Smooth muscle cell (in vitro differentiated cells): Measurements from ENCODE around the gene ADAMTSL2. TPM values are rescaled to one million over a fixed set of nuclear protein-coding genes. Genes with fewer than 3 reads are reported as not detected.

Experiments used
- DNase-seq: peaks from one replicate; lab custom pipeline; 2025; ENCODE audit not compliant: unreplicated experiment; lab: John Stamatoyannopoulos, UW
- H2AFZ ChIP-seq: fragments of 200-600 bp; sonication (generic); 2 replicates; pipeline ENCODE4 v1.6.0; 2016; ENCODE audit warnings: antibody characterized with exemption, low read depth, mild to moderate bottlenecking
- H3F3A ChIP-seq: fragments of 200-600 bp; sonication (generic); 2 replicates; pipeline ENCODE4 v1.6.0; 2017; ENCODE audit warnings: antibody characterized with exemption, low read depth
- H3K27ac ChIP-seq: fragments of 200-600 bp; sonication (generic); 2 replicates; pipeline ENCODE4 v1.5.1; 2016; ENCODE audit warnings: low read depth, mild to moderate bottlenecking
- H3K27me3 ChIP-seq: fragments of 200-600 bp; sonication (generic); 2 replicates; pipeline ENCODE4 v1.6.1; 2016; ENCODE audit warnings: low read depth, mild to moderate bottlenecking
- H3K36me3 ChIP-seq: fragments of 200-600 bp; sonication (generic); 2 replicates; pipeline ENCODE4 v1.5.1; 2016; ENCODE audit warnings: low read depth
- H3K4me1 ChIP-seq: fragments of 200-600 bp; sonication (generic); 2 replicates; pipeline ENCODE4 v1.5.1; 2016; ENCODE audit warnings: low read depth
- H3K4me2 ChIP-seq: fragments of 200-600 bp; sonication (generic); 2 replicates; pipeline ENCODE4 v1.6.0; 2016; ENCODE audit warnings: mild to moderate bottlenecking
- H3K4me3 ChIP-seq: fragments of 200-600 bp; sonication (generic); 2 replicates; pipeline ENCODE4 v1.5.1; 2016; ENCODE audit warnings: mild to moderate bottlenecking
- H3K79me2 ChIP-seq: fragments of 200-600 bp; sonication (generic); 2 replicates; pipeline ENCODE4 v1.6.0; 2016; ENCODE audit warnings: low read depth, mild to moderate bottlenecking
- H3K9ac ChIP-seq: fragments of 200-600 bp; sonication (generic); 2 replicates; pipeline ENCODE4 v1.6.0; 2016; ENCODE audit warnings: low read depth
- H3K9me3 ChIP-seq: fragments of 200-600 bp; sonication (generic); replicated peaks from 2 replicates; pipeline ENCODE4 v1.5.1; 2016; ENCODE audit warnings: low read depth
- H4K20me1 ChIP-seq: fragments of 200-600 bp; sonication (generic); 2 replicates; pipeline ENCODE4 v1.6.0; 2016; ENCODE audit warnings: low read depth
- CTCF ChIP-seq: fragments of 200-600 bp; sonication (generic); IDR thresholded peaks from 2 replicates; pipeline ENCODE4 v1.5.1; 2017; ENCODE audit warnings: borderline replicate concordance, mild to moderate bottlenecking, antibody characterized with exemption; ENCODE audit not compliant: insufficient read depth, poor library complexity, severe bottlenecking
- whole genome bisulfite sequencing: methylation state at CpG from one replicate; pipeline ENCODE4 v1.1.7; 2016; ENCODE audit warnings: low lambda C conversion rate; 5-methylcytosine and 5-hydroxymethylcytosine counted together
- polyA plus RNA-seq: library from polyadenylated mRNA; unstranded; fragments of >200 nt; fragmentation: Nextera tagmentation; extraction: Ambion mirVana; gene quantifications from 2 replicates; pipeline ENCODE4 v1.2.1, GENCODE V29; 2016
- total RNA-seq: library from RNA; depleted of rRNA; stranded (reverse); fragments of >200 nt; gene quantifications from 2 replicates; pipeline ENCODE4 v1.2.3, GENCODE V29; 2014

Gene ADAMTSL2
- total and polyA plus RNA-seq, 2 experiments from 2014 or later: 8.1 to 10.5 TPM

DNA sequence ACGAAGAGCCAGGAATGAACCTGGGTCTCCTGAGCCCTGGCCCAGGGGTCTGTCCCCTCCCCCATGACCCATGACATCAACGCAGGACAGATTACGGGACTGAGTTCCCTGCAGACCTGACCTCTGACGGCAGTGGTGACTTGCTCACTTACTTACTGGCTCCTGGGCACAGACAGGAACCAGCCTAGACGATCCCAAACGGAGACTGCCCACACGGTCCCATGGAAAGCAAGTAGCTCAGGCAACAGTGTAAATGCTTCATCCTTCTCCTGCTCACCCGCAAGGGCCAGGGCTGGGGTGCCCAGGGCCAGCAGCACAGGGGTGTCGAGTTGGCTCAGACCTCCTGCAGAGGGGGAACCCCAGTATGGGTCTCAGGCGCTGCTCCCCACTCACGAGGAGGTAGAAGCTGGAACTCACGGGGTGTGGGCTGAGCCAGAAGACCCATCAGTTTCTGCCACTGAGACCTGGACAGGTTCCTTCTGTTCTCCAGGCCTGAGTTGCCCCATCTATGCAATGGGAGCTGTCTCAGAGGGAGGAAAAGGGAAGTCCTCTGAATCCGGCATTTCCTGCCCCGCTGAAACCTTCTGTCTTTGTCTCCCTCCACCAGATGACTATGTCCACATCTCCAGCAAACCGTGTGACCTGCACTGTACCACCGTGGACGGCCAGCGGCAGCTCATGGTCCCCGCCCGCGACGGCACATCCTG, 5.6 kb downstream of the ADAMTSL2 start:
- no peaks in the 10 kb centered on the region for H3K79me2 ChIP-seq
- H3K4me3 ChIP-seq: no peak overlapping the region
- H3K9me3 ChIP-seq: no peaks in the 10 kb centered on the region
- H3K27ac ChIP-seq: no peak overlapping the region
- H3F3A ChIP-seq: no peaks in the 10 kb centered on the region
- no peak overlapping the region for H3K4me2 ChIP-seq
- 73% methylated on average over 22 of the region's 22 CpGs for WGBS
- no peak for TF ChIP-seq CTCF
- no peaks in the 10 kb centered on the region for H3K36me3 ChIP-seq
- no peak overlapping the region for H2AFZ ChIP-seq
- no peaks in the 10 kb centered on the region for H3K27me3 ChIP-seq
- no peak overlapping the region for H3K9ac ChIP-seq
- DNase-seq: no peak
- H4K20me1 ChIP-seq: no peaks in the 10 kb centered on the region
- H3K4me1 ChIP-seq: no peaks in the 10 kb centered on the region

GRCh38 chr9:133540698-133541025, 6.2 kb downstream of the ADAMTSL2 start:
- Histone ChIP-seq H3K9ac (no peak overlapping the region), H3K4me3 (no peak overlapping the region), H3K4me2 (no peak overlapping the region), H3K79me2 (no peaks in the 10 kb centered on the region), H3K27ac (no peak overlapping the region), H3K36me3 (no peaks in the 10 kb centered on the region), H3F3A (no peaks in the 10 kb centered on the region), H3K27me3 (no peaks in the 10 kb centered on the region), H3K4me1 (no peaks in the 10 kb centered on the region), H2AFZ (no peak overlapping the region), H4K20me1 (no peaks in the 10 kb centered on the region), H3K9me3 (no peaks in the 10 kb centered on the region)
- WGBS: 90% methylated on average over 18 of the region's 18 CpGs
- TF ChIP-seq CTCF: no peak
- no peak for DNase-seq

GRCh38 chr9:133542002-133542401, 7.5 kb downstream of the ADAMTSL2 start:
- Histone ChIP-seq H3K36me3 (no peaks in the 10 kb centered on the region), H3K4me3 (no peak overlapping the region), H3K27me3 (no peaks in the 10 kb centered on the region), H3K27ac (no peak overlapping the region), H3K4me2 (no peak overlapping the region), H3K79me2 (no peaks in the 10 kb centered on the region), H3K4me1 (no peaks in the 10 kb centered on the region), H3K9ac (no peak overlapping the region), H3F3A (no peaks in the 10 kb centered on the region), H2AFZ (no peak overlapping the region), H4K20me1 (no peaks in the 10 kb centered on the region), H3K9me3 (no peaks in the 10 kb centered on the region)
- WGBS: 97% methylated on average over 13 of the region's 13 CpGs
- no peak for DNase-seq
- no peak for TF ChIP-seq CTCF
